PC-9 (cell line): ENCODE results near the gene PBX1. TPM values are rescaled to one million over a fixed set of nuclear protein-coding genes. Genes with fewer than 3 reads are reported as not detected.

Experiments used
- BruUV-seq: library from RNA; stranded (reverse); fragments of 400-500 nt; replicated peaks from 2 replicates; lab custom pipeline; 2021; lab: Mats Ljungman, UMichigan
- CTCF ChIA-PET: fragments of 300-600 bp; sonication (Branson Sonifier 250); formaldehyde crosslinking; loops from one replicate; lab custom pipeline; 2022; ENCODE audit warnings: antibody characterized with exemption; lab: Charles Lee
- POLR2A ChIA-PET: fragments of 300-600 bp; sonication (Branson Sonifier 250); formaldehyde crosslinking; loops from one replicate; lab custom pipeline; 2022; ENCODE audit warnings: antibody characterized with exemption; ENCODE audit not compliant: unreplicated experiment; lab: Charles Lee
- DNase-seq, 2 experiments: peaks; one replicate each; pipeline versions ENCODE4 v3.0.0 to v3.0.0-alpha.2; 2015 to 2022; ENCODE audit warnings: mixed read lengths in 1 of 2
- H2AFZ ChIP-seq: fragments of 200-600 bp; sonication (generic); 2 replicates; pipeline ENCODE4 v1.8.1; 2017; ENCODE audit warnings: antibody characterized with exemption
- H3F3A ChIP-seq: fragments of 200-600 bp; sonication (generic); 2 replicates; pipeline ENCODE4 v1.8.1; 2017; ENCODE audit warnings: antibody characterized with exemption, mild to moderate bottlenecking, low read depth; ENCODE audit not compliant: insufficient read depth
- H3K27ac ChIP-seq: fragments of 200-600 bp; sonication (generic); 2 replicates; pipeline ENCODE4 v1.6.1; 2016; ENCODE audit warnings: mixed run types
- H3K27me3 ChIP-seq: fragments of 200-600 bp; sonication (generic); 2 replicates; pipeline ENCODE4 v1.6.1; 2016; ENCODE audit warnings: low read depth, mixed run types; ENCODE audit not compliant: insufficient read depth
- H3K36me3 ChIP-seq: fragments of 200-600 bp; sonication (generic); 2 replicates; pipeline ENCODE4 v1.6.1; 2016; ENCODE audit warnings: low read depth, mixed run types
- H3K4me1 ChIP-seq: fragments of 200-600 bp; sonication (generic); replicated peaks from 2 replicates; pipeline ENCODE4 v1.6.1; 2016; ENCODE audit warnings: mixed run types; ENCODE audit not compliant: insufficient read depth
- H3K4me2 ChIP-seq: fragments of 200-600 bp; sonication (generic); 2 replicates; pipeline ENCODE4 v1.6.1; 2017; ENCODE audit warnings: mixed run types
- H3K4me3 ChIP-seq: fragments of 200-600 bp; sonication (generic); 2 replicates; pipeline ENCODE4 v1.6.1; 2016; ENCODE audit warnings: mixed run types
- H3K79me2 ChIP-seq: fragments of 200-600 bp; sonication (generic); 2 replicates; pipeline ENCODE4 v1.6.1; 2017; ENCODE audit warnings: low read depth, mixed run types
- H3K9me2 ChIP-seq: fragments of 200-600 bp; sonication (generic); 2 replicates; pipeline ENCODE4 v1.8.1; 2017; ENCODE audit warnings: mild to moderate bottlenecking; ENCODE audit not compliant: insufficient read depth
- H3K9me3 ChIP-seq: fragments of 200-600 bp; sonication (generic); 2 replicates; pipeline ENCODE4 v1.8.1; 2016; ENCODE audit warnings: low read depth; ENCODE audit not compliant: insufficient read depth
- H4K20me1 ChIP-seq: fragments of 200-600 bp; sonication (generic); 2 replicates; pipeline ENCODE4 v1.8.1; 2017; ENCODE audit not compliant: insufficient read depth
- CTCF ChIP-seq: fragments of 200-600 bp; sonication (generic); conservative IDR thresholded peaks from 2 replicates; pipeline ENCODE4 v1.6.1; 2017; ENCODE audit warnings: mixed run types, antibody characterized with exemption, mild to moderate bottlenecking, moderate library complexity
- EZH2 ChIP-seq: fragments of 200-600 bp; sonication (generic); IDR thresholded peaks from 2 replicates; pipeline ENCODE4 v1.8.0; 2017; ENCODE audit warnings: antibody characterized with exemption, low read depth
- intact Hi-C: fragments of 100-400 bp; cut with micrococcal nuclease; formaldehyde crosslinking; loops from one replicate; pipeline ENCODE4 v1.10.0; 2022; ENCODE audit not compliant: unreplicated experiment
- total RNA-seq: library from RNA; stranded (reverse); gene quantifications from 2 replicates; pipeline ENCODE4 v1.2.3, GENCODE V29; 2021

Gene PBX1
- total RNA-seq, 1 experiment from 2014 or later = 57.7 TPM

- intact Hi-C loops = no loop called here
- no TSS peak for BruUV-seq
- Histone ChIP-seq H3K4me3 (no peak overlapping the region), H4K20me1 (no peaks in the 10 kb centered on the region), H3K27me3 (no peaks in the 10 kb centered on the region), H3K4me1 (no peaks in the 10 kb centered on the region), H2AFZ (no peak overlapping the region), H3K27ac (no peak overlapping the region), H3K79me2 (0 out of 2 replicates have a peak, but pooled peaks cover 3% of the 10 kb centered on the region), H3K9me3 (no peaks in the 10 kb centered on the region), H3K36me3 (peaks cover 19% of the 10 kb centered on the region; the same call in 1 of the 2 replicates), H3F3A (no peaks in the 10 kb centered on the region), H3K9me2 (no peaks in the 10 kb centered on the region), H3K4me2 (no peak overlapping the region)
- CTCF ChIA-PET = no interaction called here
- no peak for DNase-seq
- no peak for TF ChIP-seq CTCF
- no peak for TF ChIP-seq EZH2
- POLR2A ChIA-PET = interaction anchor here (0.7 kb wide), 1 partner anchor 84 kb away, joined by 5 read pairs; no protein-coding TSS in a partner anchor
These were observed 19.7 kb downstream of the PBX1 start for GRCh38 chr1:164578479-164579200.

GRCh38 chr1:164579381-164579780 is 20.4 kb downstream of the PBX1 start:
- H3K4me2 ChIP-seq = no peak overlapping the region
- 0 out of 2 replicates have a peak, but pooled peaks cover 3% of the 10 kb centered on the region for H3K79me2 ChIP-seq
- no TSS peak for BruUV-seq
- H3K4me1 ChIP-seq = no peaks in the 10 kb centered on the region
- ChIA-PET CTCF (no interaction called here), POLR2A (interaction anchor here (0.7 kb wide), 1 partner anchor 83 kb away, joined by 5 read pairs; no protein-coding TSS in a partner anchor)
- no peak overlapping the region for H3K27ac ChIP-seq
- no peak for DNase-seq
- TF ChIP-seq EZH2 (no peak), CTCF (no peak)
- intact Hi-C loops = no loop called here
- H3K9me3 ChIP-seq = no peaks in the 10 kb centered on the region
- peaks cover 19% of the 10 kb centered on the region; the same call in 1 of the 2 replicates for H3K36me3 ChIP-seq
- no peaks in the 10 kb centered on the region for H3K9me2 ChIP-seq
- no peaks in the 10 kb centered on the region for H4K20me1 ChIP-seq
- H3K27me3 ChIP-seq = no peaks in the 10 kb centered on the region
- no peak overlapping the region for H3K4me3 ChIP-seq
- H3F3A ChIP-seq = no peaks in the 10 kb centered on the region
- no peak overlapping the region for H2AFZ ChIP-seq

- Histone ChIP-seq H3K4me3 (no peak overlapping the region), H3K4me1 (no peaks in the 10 kb centered on the region), H3K27ac (no peak overlapping the region), H3K27me3 (no peaks in the 10 kb centered on the region), H3K79me2 (0 out of 2 replicates have a peak, but pooled peaks cover 3% of the 10 kb centered on the region), H3F3A (no peaks in the 10 kb centered on the region), H2AFZ (no peak overlapping the region), H4K20me1 (no peaks in the 10 kb centered on the region), H3K4me2 (no peak overlapping the region), H3K9me3 (no peaks in the 10 kb centered on the region), H3K9me2 (no peaks in the 10 kb centered on the region), H3K36me3 (peaks cover 19% of the 10 kb centered on the region; the same call in 1 of the 2 replicates)
- DNase-seq = no peak
- ChIA-PET CTCF (no interaction called here), POLR2A (no interaction called here)
- no TSS peak for BruUV-seq
- intact Hi-C loops = no loop called here
- TF ChIP-seq EZH2 (no peak), CTCF (no peak)
These were observed 22.8 kb downstream of the PBX1 start for GRCh38 chr1:164581762-164582161.
